ENCODE measurements around the gene DYNC2LI1. TPM values are rescaled to one million over a fixed set of nuclear protein-coding genes. Genes with fewer than 3 reads are reported as not detected.

DYNC2LI1 gene
- total and polyA plus RNA-seq, 2 donors (not counting 1 experiment from before 2014, with no cell fraction given) = 23.6 to 24.4 TPM

GRCh38 chr2:43791035-43791765 is 17.4 kb downstream of the DYNC2LI1 start:
- H3K9ac ChIP-seq (ENCODE audit: insufficient read depth, low read length) = no peak overlapping the region
- H3K9me3 ChIP-seq (ENCODE audit: control insufficient read depth, insufficient read depth, low read depth, low read length) = no peaks in the 10 kb centered on the region
- H3K27ac ChIP-seq (ENCODE audit: insufficient read depth, low read length) = no peak overlapping the region
- no peaks in the 10 kb centered on the region for H3K27me3 ChIP-seq (ENCODE audit: control insufficient read depth, insufficient read depth, low read length)
- H2AFZ ChIP-seq (ENCODE audit: low read length) = no peak overlapping the region
- no peak overlapping the region for H3K4me3 ChIP-seq (replicated peaks in 1 of 4; ENCODE audit: control extremely low read depth in 1 of 4, insufficient read depth in 1 of 4, low read depth in 3 of 4, low read length in 4 of 4)
- TF ChIP-seq CTCF (conservative IDR thresholded peaks at IDR 0.05 in 1 of 2, IDR thresholded peaks at IDR 0.05 in 1 of 2; ENCODE audit: low read depth in 1 of 2, low read length in 2 of 2) = no peak
- no peak for TF ChIP-seq EZH2 (IDR thresholded peaks at IDR 0.05; ENCODE audit: low read length, missing control alignments)
- peak in 1 of 2 donors; percentile 48 for DNase-seq (ENCODE audit: low read depth in 2 of 2)
- H3K79me2 ChIP-seq (ENCODE audit: control insufficient read depth, insufficient read depth, low read length) = no peaks in the 10 kb centered on the region
- H3K36me3 ChIP-seq (ENCODE audit: control insufficient read depth, insufficient read depth, low read length) = no peaks in the 10 kb centered on the region
- H3K4me1 ChIP-seq (ENCODE audit: control insufficient read depth, extremely low read depth, insufficient read depth, low read length) = no peaks in the 10 kb centered on the region
- no peak overlapping the region for H3K4me2 ChIP-seq (ENCODE audit: extremely low read depth, insufficient read depth, low read length)
- no peaks in the 10 kb centered on the region for H4K20me1 ChIP-seq (ENCODE audit: control insufficient read depth, extremely low read depth, insufficient read depth, low read length)

- Histone ChIP-seq H3K27ac (ENCODE audit: insufficient read depth, low read length) (no peak overlapping the region), H3K4me1 (ENCODE audit: control insufficient read depth, extremely low read depth, insufficient read depth, low read length) (no peaks in the 10 kb centered on the region), H3K4me2 (ENCODE audit: extremely low read depth, insufficient read depth, low read length) (no peak overlapping the region), H3K79me2 (ENCODE audit: control insufficient read depth, insufficient read depth, low read length) (no peaks in the 10 kb centered on the region), H3K36me3 (ENCODE audit: control insufficient read depth, insufficient read depth, low read length) (no peaks in the 10 kb centered on the region), H3K9me3 (ENCODE audit: control insufficient read depth, insufficient read depth, low read depth, low read length) (no peaks in the 10 kb centered on the region), H3K9ac (ENCODE audit: insufficient read depth, low read length) (no peak overlapping the region), H3K27me3 (ENCODE audit: control insufficient read depth, insufficient read depth, low read length) (no peaks in the 10 kb centered on the region), H2AFZ (ENCODE audit: low read length) (no peak overlapping the region), H3K4me3 (replicated peaks in 1 of 4; ENCODE audit: control extremely low read depth in 1 of 4, insufficient read depth in 1 of 4, low read depth in 3 of 4, low read length in 4 of 4) (no peak overlapping the region), H4K20me1 (ENCODE audit: control insufficient read depth, extremely low read depth, insufficient read depth, low read length) (no peaks in the 10 kb centered on the region)
- TF ChIP-seq EZH2 (IDR thresholded peaks at IDR 0.05; ENCODE audit: low read length, missing control alignments) (no peak), CTCF (conservative IDR thresholded peaks at IDR 0.05 in 1 of 2, IDR thresholded peaks at IDR 0.05 in 1 of 2; ENCODE audit: low read depth in 1 of 2, low read length in 2 of 2) (no peak)
- DNase-seq (ENCODE audit: low read depth in 2 of 2) = no peak
Observed at GRCh38 chr2:43792653-43793052, 18.8 kb downstream of the DYNC2LI1 start.

- Histone ChIP-seq H3K79me2 (ENCODE audit: control insufficient read depth, insufficient read depth, low read length) (no peaks in the 10 kb centered on the region), H3K4me2 (ENCODE audit: extremely low read depth, insufficient read depth, low read length) (no peak overlapping the region), H3K27ac (ENCODE audit: insufficient read depth, low read length) (no peak overlapping the region), H3K9ac (ENCODE audit: insufficient read depth, low read length) (no peak overlapping the region), H2AFZ (ENCODE audit: low read length) (no peak overlapping the region), H3K9me3 (ENCODE audit: control insufficient read depth, insufficient read depth, low read depth, low read length) (no peaks in the 10 kb centered on the region), H3K4me1 (ENCODE audit: control insufficient read depth, extremely low read depth, insufficient read depth, low read length) (no peaks in the 10 kb centered on the region), H3K36me3 (ENCODE audit: control insufficient read depth, insufficient read depth, low read length) (no peaks in the 10 kb centered on the region), H3K27me3 (ENCODE audit: control insufficient read depth, insufficient read depth, low read length) (no peaks in the 10 kb centered on the region), H4K20me1 (ENCODE audit: control insufficient read depth, extremely low read depth, insufficient read depth, low read length) (no peaks in the 10 kb centered on the region), H3K4me3 (replicated peaks in 1 of 4; ENCODE audit: control extremely low read depth in 1 of 4, insufficient read depth in 1 of 4, low read depth in 3 of 4, low read length in 4 of 4) (no peak overlapping the region)
- TF ChIP-seq EZH2 (IDR thresholded peaks at IDR 0.05; ENCODE audit: low read length, missing control alignments) = no peak
- no peak for TF ChIP-seq CTCF (conservative IDR thresholded peaks at IDR 0.05 in 1 of 2, IDR thresholded peaks at IDR 0.05 in 1 of 2; ENCODE audit: low read depth in 1 of 2, low read length in 2 of 2)
- DNase-seq (ENCODE audit: low read depth in 2 of 2) = no peak
Observed at GRCh38 chr2:43794956-43795355, 21.1 kb downstream of the DYNC2LI1 start.
